Smooth muscle cell (in vitro differentiated cells): ENCODE data around the gene DHRS2. TPM values are rescaled to one million over a fixed set of nuclear protein-coding genes. Genes with fewer than 3 reads are reported as not detected.

Experiments used
- DNase-seq: peaks from one replicate; lab custom pipeline; 2025; ENCODE audit not compliant: unreplicated experiment; lab: John Stamatoyannopoulos, UW
- H2AFZ ChIP-seq: fragments of 200-600 bp; sonication (generic); 2 replicates; pipeline ENCODE4 v1.6.0; 2016; ENCODE audit warnings: antibody characterized with exemption, low read depth, mild to moderate bottlenecking
- H3F3A ChIP-seq: fragments of 200-600 bp; sonication (generic); 2 replicates; pipeline ENCODE4 v1.6.0; 2017; ENCODE audit warnings: antibody characterized with exemption, low read depth
- H3K27ac ChIP-seq: fragments of 200-600 bp; sonication (generic); 2 replicates; pipeline ENCODE4 v1.5.1; 2016; ENCODE audit warnings: low read depth, mild to moderate bottlenecking
- H3K27me3 ChIP-seq: fragments of 200-600 bp; sonication (generic); 2 replicates; pipeline ENCODE4 v1.6.1; 2016; ENCODE audit warnings: low read depth, mild to moderate bottlenecking
- H3K36me3 ChIP-seq: fragments of 200-600 bp; sonication (generic); 2 replicates; pipeline ENCODE4 v1.5.1; 2016; ENCODE audit warnings: low read depth
- H3K4me1 ChIP-seq: fragments of 200-600 bp; sonication (generic); 2 replicates; pipeline ENCODE4 v1.5.1; 2016; ENCODE audit warnings: low read depth
- H3K4me2 ChIP-seq: fragments of 200-600 bp; sonication (generic); 2 replicates; pipeline ENCODE4 v1.6.0; 2016; ENCODE audit warnings: mild to moderate bottlenecking
- H3K4me3 ChIP-seq: fragments of 200-600 bp; sonication (generic); 2 replicates; pipeline ENCODE4 v1.5.1; 2016; ENCODE audit warnings: mild to moderate bottlenecking
- H3K79me2 ChIP-seq: fragments of 200-600 bp; sonication (generic); 2 replicates; pipeline ENCODE4 v1.6.0; 2016; ENCODE audit warnings: low read depth, mild to moderate bottlenecking
- H3K9ac ChIP-seq: fragments of 200-600 bp; sonication (generic); 2 replicates; pipeline ENCODE4 v1.6.0; 2016; ENCODE audit warnings: low read depth
- H3K9me3 ChIP-seq: fragments of 200-600 bp; sonication (generic); replicated peaks from 2 replicates; pipeline ENCODE4 v1.5.1; 2016; ENCODE audit warnings: low read depth
- H4K20me1 ChIP-seq: fragments of 200-600 bp; sonication (generic); 2 replicates; pipeline ENCODE4 v1.6.0; 2016; ENCODE audit warnings: low read depth
- CTCF ChIP-seq: fragments of 200-600 bp; sonication (generic); IDR thresholded peaks from 2 replicates; pipeline ENCODE4 v1.5.1; 2017; ENCODE audit warnings: borderline replicate concordance, mild to moderate bottlenecking, antibody characterized with exemption; ENCODE audit not compliant: insufficient read depth, poor library complexity, severe bottlenecking
- WGBS: methylation state at CpG from one replicate; pipeline ENCODE4 v1.1.7; 2016; ENCODE audit warnings: low lambda C conversion rate; 5-methylcytosine and 5-hydroxymethylcytosine counted together
- polyA plus RNA-seq: library from polyadenylated mRNA; unstranded; fragments of >200 nt; fragmentation: Nextera tagmentation; extraction: Ambion mirVana; gene quantifications from 2 replicates; pipeline ENCODE4 v1.2.1, GENCODE V29; 2016
- total RNA-seq: library from RNA; depleted of rRNA; stranded (reverse); fragments of >200 nt; gene quantifications from 2 replicates; pipeline ENCODE4 v1.2.3, GENCODE V29; 2014

DHRS2 gene
- total and polyA plus RNA-seq, 2 experiments from 2014 or later: 0.36 to 1.4 TPM

GRCh38 chr14:23615856-23616255, 20.3 kb upstream of the DHRS2 start:
- H3K36me3 ChIP-seq: no peaks in the 10 kb centered on the region
- H3K9ac ChIP-seq: no peak overlapping the region
- TF ChIP-seq CTCF: no peak
- no peak for DNase-seq
- peaks cover 2% of the 10 kb centered on the region for H3K27me3 ChIP-seq
- H4K20me1 ChIP-seq: no peaks in the 10 kb centered on the region
- H2AFZ ChIP-seq: no peak overlapping the region
- H3K4me1 ChIP-seq: no peaks in the 10 kb centered on the region
- H3K9me3 ChIP-seq: no peaks in the 10 kb centered on the region
- no peak overlapping the region for H3K4me2 ChIP-seq
- WGBS: 65% methylated on average over 5 of the region's 5 CpGs
- H3K4me3 ChIP-seq: no peak overlapping the region
- no peaks in the 10 kb centered on the region for H3F3A ChIP-seq
- no peak overlapping the region for H3K27ac ChIP-seq
- H3K79me2 ChIP-seq: no peaks in the 10 kb centered on the region

- H2AFZ ChIP-seq: no peak overlapping the region
- H3K27ac ChIP-seq: no peak overlapping the region
- no peak overlapping the region for H3K9ac ChIP-seq
- H3K27me3 ChIP-seq: peaks cover 2% of the 10 kb centered on the region
- WGBS: 50% methylated on average over 1 of the region's 1 CpG
- H3K9me3 ChIP-seq: no peaks in the 10 kb centered on the region
- no peaks in the 10 kb centered on the region for H3K79me2 ChIP-seq
- no peaks in the 10 kb centered on the region for H3K36me3 ChIP-seq
- H4K20me1 ChIP-seq: no peaks in the 10 kb centered on the region
- TF ChIP-seq CTCF: no peak
- H3F3A ChIP-seq: no peaks in the 10 kb centered on the region
- no peak overlapping the region for H3K4me2 ChIP-seq
- no peak for DNase-seq
- no peak overlapping the region for H3K4me3 ChIP-seq
- H3K4me1 ChIP-seq: no peaks in the 10 kb centered on the region
These were observed 18.6 kb upstream of the DHRS2 start for GRCh38 chr14:23617539-23617938.

- no peaks in the 10 kb centered on the region for H3K79me2 ChIP-seq
- no peak overlapping the region for H3K27ac ChIP-seq
- no peaks in the 10 kb centered on the region for H4K20me1 ChIP-seq
- TF ChIP-seq CTCF: no peak
- H3K4me2 ChIP-seq: no peak overlapping the region
- no peaks in the 10 kb centered on the region for H3K9me3 ChIP-seq
- no peaks in the 10 kb centered on the region for H3K36me3 ChIP-seq
- 56% methylated on average over 2 of the region's 2 CpGs for WGBS
- no peak overlapping the region for H3K9ac ChIP-seq
- no peak overlapping the region for H2AFZ ChIP-seq
- no peaks in the 10 kb centered on the region for H3K4me1 ChIP-seq
- peaks cover 2% of the 10 kb centered on the region for H3K27me3 ChIP-seq
- no peak overlapping the region for H3K4me3 ChIP-seq
- no peak for DNase-seq
- H3F3A ChIP-seq: no peaks in the 10 kb centered on the region
These were observed 17.7 kb upstream of the DHRS2 start for GRCh38 chr14:23618415-23618988.

- Histone ChIP-seq H3F3A (no peaks in the 10 kb centered on the region), H3K27me3 (no peaks in the 10 kb centered on the region), H2AFZ (no peak overlapping the region), H3K9me3 (peaks cover 5% of the 10 kb centered on the region), H3K4me2 (no peak overlapping the region), H3K79me2 (no peaks in the 10 kb centered on the region), H3K27ac (no peak overlapping the region), H3K4me3 (no peak overlapping the region), H4K20me1 (no peaks in the 10 kb centered on the region), H3K9ac (no peak overlapping the region), H3K36me3 (no peaks in the 10 kb centered on the region), H3K4me1 (no peaks in the 10 kb centered on the region)
- WGBS: 50% methylated on average over 3 of the region's 3 CpGs
- no peak for DNase-seq
- no peak for TF ChIP-seq CTCF
These were observed 15.9 kb upstream of the DHRS2 start for GRCh38 chr14:23620177-23620702.
